HFF-Myc (cell line): ENCODE results near the gene JAKMIP2.

ENCODE experiments used
- DNase-seq: peaks from one replicate; pipeline ENCODE4 v3.0.0-alpha.2; 2011; ENCODE audit warnings: low read depth; ENCODE audit errors: extremely low read depth
- H3K4me3 ChIP-seq: replicated peaks from 2 replicates; pipeline ENCODE4 v1.5.1; 2011; ENCODE audit warnings: low read depth, mild to moderate bottlenecking, control low read depth, low read length
- TF ChIP-seq, protein P1 (sequence below): IDR thresholded peaks from 2 replicates; pipeline ENCODE4 v1.5.1; 2012; ENCODE audit warnings: mild to moderate bottlenecking, low read depth, low read length, control low read depth; ENCODE audit errors: missing control alignments

JAKMIP2 gene

GRCh38 chr5:147756566-147756965 is 26.0 kb downstream of the JAKMIP2 start:
- H3K4me3 ChIP-seq, result no peak overlapping the region
- TF ChIP-seq, protein P1, sequence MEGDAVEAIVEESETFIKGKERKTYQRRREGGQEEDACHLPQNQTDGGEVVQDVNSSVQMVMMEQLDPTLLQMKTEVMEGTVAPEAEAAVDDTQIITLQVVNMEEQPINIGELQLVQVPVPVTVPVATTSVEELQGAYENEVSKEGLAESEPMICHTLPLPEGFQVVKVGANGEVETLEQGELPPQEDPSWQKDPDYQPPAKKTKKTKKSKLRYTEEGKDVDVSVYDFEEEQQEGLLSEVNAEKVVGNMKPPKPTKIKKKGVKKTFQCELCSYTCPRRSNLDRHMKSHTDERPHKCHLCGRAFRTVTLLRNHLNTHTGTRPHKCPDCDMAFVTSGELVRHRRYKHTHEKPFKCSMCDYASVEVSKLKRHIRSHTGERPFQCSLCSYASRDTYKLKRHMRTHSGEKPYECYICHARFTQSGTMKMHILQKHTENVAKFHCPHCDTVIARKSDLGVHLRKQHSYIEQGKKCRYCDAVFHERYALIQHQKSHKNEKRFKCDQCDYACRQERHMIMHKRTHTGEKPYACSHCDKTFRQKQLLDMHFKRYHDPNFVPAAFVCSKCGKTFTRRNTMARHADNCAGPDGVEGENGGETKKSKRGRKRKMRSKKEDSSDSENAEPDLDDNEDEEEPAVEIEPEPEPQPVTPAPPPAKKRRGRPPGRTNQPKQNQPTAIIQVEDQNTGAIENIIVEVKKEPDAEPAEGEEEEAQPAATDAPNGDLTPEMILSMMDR, result no peak

GRCh38 chr5:147754372-147755122 is 28.0 kb downstream of the JAKMIP2 start:
- TF ChIP-seq, protein P1, result no peak
- DNase-seq, result no peak
- no peak overlapping the region for H3K4me3 ChIP-seq

More at GRCh38 chr5:147756566-147756965, 26.0 kb downstream of the JAKMIP2 start:
- DNase-seq, result no peak

DNA sequence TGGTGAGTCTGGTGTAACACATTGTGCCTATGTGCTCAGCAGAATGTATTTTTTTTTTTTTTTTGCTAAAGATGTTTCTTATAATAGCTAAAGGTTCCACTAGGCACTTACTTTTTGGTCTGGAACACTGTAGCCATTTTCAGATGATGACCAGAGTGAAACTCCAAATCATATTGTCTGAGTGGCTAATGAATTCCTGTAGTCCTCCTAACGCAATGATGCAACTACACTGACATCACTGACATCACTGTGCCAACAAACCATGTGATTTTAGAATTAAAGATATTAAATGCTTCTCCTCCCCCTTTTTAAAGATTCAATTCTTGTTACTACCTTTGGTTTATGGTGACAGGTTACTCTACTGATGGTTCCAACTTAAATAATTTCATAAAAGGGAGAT is 28.8 kb downstream of the JAKMIP2 start:
- no peak overlapping the region for H3K4me3 ChIP-seq
- TF ChIP-seq, protein P1, result no peak
- DNase-seq, result no peak

DNA sequence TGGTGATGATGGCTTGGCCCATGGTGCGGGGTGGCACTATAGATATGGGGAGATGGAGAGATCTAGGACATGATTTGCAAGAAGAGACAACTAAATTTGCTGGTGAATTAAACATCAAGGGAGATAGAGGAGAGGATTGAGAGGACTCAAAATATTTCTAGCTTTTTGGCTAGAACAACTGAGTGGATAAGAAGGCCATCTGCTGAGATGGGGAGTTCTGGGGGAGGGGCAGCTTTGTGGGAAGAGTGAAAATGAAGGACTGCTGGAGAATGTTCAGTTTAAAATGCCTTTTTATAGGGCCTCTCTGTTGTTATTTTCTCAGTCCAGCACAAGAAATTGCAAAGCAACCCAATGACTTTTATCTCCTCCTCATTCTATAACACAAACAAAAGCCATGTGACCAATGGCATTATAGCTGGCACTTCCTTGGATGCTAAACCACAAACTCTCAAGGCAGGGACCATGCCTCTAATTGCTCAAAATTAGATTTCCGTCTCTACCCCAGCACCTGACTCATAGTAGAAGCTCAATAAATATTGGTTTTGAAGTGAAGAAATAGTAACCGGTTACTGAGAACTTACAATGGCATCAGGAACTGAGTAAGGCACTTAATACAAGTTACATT is 29.8 kb downstream of the JAKMIP2 start:
- H3K4me3 ChIP-seq, result no peak overlapping the region
- TF ChIP-seq, protein P1, result no peak
- DNase-seq, result no peak

DNA sequence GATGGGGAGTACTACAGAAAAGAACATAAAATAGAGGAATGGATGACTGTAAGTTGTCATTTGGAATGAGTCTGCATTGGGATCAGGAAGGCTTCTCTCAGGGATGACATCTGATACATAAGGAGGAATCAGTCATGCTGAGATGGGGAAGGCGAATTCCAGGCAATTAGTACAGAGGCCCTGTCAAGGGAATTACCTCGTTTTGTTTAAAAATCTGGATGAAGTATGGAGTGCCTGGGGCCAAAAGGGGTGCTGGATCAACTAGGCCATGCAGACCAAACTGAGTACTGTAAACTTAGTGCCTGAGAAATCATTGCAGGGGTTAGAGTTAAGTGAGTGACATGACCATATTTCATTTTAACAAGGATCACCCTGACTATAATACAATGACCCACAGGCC is 30.5 kb downstream of the JAKMIP2 start:
- no peak overlapping the region for H3K4me3 ChIP-seq
- DNase-seq, result no peak
- TF ChIP-seq, protein P1, result no peak

DNA sequence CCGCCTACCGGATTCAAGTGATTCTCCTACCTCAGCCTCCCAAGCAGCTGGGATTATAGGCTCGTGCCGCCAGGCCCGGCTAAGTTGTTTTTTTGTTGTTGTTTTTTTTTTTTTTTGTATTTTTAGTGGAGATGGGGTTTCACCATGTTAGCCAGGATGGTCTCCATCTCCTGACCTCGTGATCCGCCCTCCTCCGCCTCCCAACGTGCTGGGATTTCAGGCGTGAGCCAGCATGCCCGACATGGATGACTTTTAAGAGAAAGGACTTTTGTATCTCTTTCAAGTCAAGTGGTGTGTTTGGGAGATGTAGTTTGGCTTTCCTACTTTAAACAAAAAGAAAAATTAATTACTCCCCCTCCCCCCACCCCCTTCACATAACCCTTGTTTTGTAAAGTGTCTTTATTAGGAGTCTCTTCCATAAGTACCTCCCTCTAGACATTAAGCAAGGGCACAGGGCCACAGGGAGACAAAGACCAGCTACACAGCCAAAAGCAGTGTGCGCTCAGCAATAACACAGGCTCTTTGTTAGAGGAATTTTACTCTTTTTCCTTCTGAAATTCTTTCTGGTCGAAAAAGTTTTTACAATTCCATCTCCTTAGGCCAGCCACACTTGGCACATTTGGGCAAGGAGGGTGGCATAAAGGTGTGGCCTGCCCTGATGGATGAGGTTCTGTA is 31.2 kb downstream of the JAKMIP2 start:
- no peak overlapping the region for H3K4me3 ChIP-seq
- TF ChIP-seq, protein P1, result no peak
- no peak for DNase-seq
